MV-4-11 (cell line): ENCODE results near the gene RXFP1.

ENCODE experiments used
- DNase-seq: peaks from one replicate; lab custom pipeline; 2025; lab: John Stamatoyannopoulos, UW

Gene RXFP1

GRCh38 chr4:158541506-158541905 is 19.8 kb downstream of the RXFP1 start:
- no peak for DNase-seq

- DNase-seq, result no peak
Measured at GRCh38 chr4:158543191-158543590, 21.5 kb downstream of the RXFP1 start.

- DNase-seq, result no peak
Measured at GRCh38 chr4:158544141-158544540, 22.5 kb downstream of the RXFP1 start.

GRCh38 chr4:158553364-158553763 is 31.7 kb downstream of the RXFP1 start:
- DNase-seq, result no peak

DNA sequence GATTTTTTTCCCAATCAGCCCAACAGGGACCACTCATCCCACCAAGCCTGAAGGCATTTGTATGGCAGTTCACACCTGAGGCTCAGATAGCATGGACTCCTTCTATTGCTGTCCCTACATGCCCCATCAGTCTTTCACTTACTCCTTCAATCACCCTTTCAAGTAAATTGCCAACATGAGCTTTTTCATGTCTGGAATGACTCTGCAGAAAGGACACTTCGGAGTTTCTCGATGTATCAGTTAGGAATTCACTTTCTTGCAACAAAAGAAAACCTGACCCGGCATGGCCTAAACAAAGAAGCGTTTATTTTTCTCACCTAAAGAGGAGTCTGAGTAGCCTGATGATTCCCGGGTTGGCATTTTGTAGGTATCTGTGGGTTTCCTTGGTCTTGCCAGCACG is 38.6 kb downstream of the RXFP1 start:
- DNase-seq, result no peak

- no peak for DNase-seq
Measured at GRCh38 chr4:158566860-158567259, 45.2 kb downstream of the RXFP1 start.

DNA sequence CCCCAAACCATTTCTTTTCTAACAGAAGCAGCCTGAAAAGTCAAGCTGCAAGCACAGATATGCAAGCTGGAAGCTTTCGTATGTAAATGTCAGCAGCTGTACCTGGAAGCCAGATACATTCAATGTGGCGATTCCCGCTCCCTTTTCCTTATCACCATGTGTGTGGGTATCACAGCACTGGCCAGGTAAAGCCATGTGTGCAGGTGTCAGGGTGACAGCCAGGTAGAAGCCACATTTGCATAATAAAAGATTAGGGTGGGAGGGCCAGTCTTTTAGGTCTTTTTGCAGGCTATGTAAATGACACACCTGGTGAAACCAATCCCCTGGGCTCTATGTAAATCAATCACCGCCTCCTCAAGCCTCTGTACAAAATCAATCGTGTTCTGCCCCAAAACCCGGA is 50.1 kb downstream of the RXFP1 start:
- no peak for DNase-seq

- DNase-seq, result no peak
Measured at GRCh38 chr4:158572608-158573007, 50.9 kb downstream of the RXFP1 start.

GRCh38 chr4:158578476-158578875 is 56.8 kb downstream of the RXFP1 start:
- DNase-seq, result peak; percentile 38

- DNase-seq, result no peak
Measured at GRCh38 chr4:158580064-158580463, 58.4 kb downstream of the RXFP1 start.

DNA sequence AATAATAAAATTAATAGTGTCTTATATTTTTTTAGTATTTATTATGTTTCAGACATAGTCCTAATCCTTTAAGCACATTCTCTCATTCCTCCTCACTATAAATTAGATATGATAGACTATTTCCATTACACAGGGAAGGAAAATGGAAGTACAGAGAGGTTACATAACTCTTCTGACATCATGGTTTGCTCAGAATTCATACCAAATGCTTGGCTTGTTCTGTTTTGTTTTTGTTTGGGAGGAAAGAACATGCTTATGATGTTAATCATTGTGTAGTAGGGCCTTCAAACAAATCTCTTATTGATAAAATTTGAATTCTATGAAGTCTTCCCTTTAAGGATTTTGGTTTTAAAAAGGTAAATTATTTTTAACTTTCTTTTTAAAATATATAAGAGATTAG is 59.5 kb downstream of the RXFP1 start:
- DNase-seq, result no peak

DNA sequence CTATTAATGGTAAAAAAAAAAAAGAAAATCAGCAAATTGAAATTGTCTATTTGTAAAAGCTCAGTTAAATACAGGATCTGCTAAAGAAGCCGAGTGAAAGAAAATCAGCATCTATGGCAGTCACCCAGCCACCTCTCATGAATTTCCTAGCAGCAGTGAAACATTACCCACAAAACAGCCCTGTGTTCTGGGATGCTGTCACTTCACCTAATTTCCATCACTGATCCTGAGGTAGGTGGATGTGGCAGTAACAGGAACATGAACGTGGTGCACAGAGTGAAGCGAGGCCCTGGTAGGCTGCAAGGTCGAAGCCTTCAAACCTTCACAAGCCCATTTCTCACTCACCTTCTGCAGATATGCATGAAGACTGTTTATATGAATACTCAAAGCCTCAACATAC is 65.2 kb downstream of the RXFP1 start:
- no peak for DNase-seq

DNA sequence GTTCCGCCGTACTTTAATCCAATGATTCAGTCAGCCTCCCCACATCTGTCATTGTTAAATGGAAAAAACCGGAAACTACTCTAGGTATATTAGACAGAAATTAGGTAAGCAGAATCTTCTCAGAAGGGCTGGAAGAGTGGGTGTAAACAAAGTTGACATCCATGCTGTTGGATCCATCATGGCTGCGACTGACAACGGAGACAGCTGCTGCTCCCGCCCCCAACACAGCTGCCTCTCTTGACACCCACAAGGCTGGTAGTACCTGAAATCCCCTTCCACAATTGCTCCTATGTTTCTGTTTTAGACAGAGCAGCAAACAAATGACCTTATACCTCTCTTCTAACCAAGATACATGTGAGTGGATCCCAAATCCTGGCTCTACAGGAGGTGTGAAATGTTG is 66.6 kb downstream of the RXFP1 start:
- no peak for DNase-seq

DNA sequence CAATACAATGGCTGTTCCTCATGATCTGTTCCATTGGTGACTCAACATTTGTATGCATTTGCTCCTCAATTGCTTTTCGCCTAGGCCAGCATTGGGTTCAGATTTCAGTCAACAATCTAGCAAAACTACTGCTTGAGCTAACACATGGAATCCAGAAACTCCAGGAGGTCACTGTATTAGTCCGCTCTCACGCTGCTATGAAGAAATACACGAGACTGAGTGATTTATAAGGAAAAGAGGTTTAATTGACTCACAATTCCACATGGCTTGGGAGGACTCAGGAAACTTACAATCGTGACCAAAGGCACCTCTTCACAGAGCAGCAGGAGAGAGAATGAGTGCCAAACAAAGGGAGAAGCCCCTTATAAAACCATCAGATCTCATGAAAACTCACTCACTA is 67.1 kb downstream of the RXFP1 start:
- DNase-seq, result no peak

- no peak for DNase-seq
Measured at GRCh38 chr4:158590306-158590705, 68.6 kb downstream of the RXFP1 start.

DNA sequence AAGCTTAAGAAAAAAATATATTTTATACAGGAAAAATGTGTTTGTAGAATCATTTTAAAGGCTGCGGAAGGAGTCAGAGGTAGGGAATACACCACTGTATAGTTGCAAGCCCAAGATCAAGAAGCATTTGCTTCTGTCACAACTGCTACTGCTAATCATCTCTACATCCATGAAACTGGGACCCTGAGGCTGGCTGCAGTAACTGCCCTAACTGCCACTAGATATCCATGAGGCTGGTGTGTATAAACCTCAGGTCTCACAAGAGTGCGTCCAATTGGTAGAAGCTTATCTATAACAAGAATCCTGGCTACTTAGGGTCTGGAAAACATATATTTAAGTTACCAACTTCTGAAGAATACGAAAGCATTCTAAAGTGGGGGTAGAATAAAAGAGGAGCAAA is 69.1 kb downstream of the RXFP1 start:
- no peak for DNase-seq

DNA sequence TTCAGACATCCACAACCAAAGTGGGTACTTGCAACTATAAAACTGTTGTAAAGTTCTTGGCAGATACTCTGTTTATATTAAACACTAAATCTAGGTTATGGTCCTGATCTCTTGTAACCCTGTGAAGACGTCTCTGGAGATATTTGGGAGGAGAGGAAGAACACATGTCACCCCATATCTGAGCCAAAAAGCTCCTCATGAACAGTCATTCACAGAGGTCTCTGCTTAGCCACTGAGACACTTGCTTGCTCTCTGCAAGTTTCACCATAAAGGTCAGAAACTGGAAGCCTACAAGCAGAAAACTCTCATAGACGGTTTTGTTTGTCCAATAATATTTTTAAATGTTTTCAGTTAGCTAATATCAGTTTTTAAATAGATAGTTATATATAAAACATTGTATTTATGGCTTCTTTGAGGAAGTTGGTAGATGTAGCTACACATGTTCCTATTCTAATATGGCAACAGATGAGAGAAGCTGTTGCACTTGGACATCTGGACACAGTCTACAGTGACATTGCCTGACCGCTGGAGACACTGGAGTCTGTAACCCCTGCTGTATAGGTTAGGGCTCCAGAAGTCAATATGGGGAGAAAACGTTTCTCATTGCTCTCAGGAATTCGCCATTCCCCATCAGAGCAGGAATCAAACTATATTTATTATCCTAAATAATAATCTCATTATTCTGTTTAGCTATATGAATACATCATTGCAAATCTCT is 76.4 kb downstream of the RXFP1 start:
- no peak for DNase-seq

- DNase-seq, result peak; percentile 87
Measured at GRCh38 chr4:158599150-158599549, 77.5 kb downstream of the RXFP1 start.

DNA sequence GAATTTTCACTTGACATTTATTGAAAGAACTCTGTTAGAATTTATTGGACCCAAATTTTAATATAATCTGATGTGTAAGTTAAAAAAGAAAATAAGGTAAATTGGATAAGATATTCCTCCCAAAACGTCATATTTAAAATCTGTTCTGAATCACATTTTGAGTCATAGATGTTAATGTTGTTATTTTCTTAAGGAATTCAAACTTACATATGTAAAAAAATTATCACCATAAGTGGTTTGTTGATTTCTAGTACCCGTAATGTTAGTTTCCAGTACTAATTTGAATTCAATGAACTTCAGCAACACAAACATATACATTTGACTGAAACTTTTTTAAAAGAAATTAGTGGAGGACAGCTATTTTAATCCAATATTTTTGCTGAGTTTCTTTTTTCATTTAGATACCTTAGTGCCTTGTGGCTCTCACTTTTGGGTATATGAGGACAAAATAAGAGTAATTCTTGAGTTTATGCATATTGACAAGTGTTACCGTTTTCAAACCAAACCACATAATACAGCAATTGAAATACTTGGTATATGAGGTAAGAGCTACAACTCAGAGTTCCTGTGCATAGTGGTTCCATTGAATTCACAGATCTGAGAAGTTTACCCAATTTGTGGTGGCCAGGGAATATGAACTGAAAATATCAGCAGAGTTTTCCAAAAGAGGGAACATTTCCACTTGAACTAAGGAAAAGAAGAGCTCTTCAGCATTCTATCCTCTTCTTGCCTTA is 78.2 kb downstream of the RXFP1 start:
- DNase-seq, result no peak

DNA sequence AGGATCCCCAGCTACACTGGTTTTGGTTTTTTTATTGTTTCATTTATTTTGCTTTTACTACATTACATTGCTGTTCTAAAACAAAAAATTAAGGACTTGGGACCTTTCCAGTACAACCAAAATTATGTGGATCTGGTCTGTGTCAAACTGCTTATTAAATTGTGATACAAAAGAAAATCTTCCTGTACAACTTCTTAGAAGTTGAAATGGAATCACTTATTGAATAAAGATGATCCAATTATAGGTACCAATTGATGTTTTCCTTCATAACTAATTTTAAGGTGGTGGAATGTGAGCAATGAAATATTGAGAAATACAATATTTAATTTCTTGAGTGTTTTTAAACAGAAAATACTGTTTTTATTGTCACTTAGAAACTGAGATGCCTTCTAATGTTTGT is 82.7 kb downstream of the RXFP1 start:
- DNase-seq, result no peak

DNA sequence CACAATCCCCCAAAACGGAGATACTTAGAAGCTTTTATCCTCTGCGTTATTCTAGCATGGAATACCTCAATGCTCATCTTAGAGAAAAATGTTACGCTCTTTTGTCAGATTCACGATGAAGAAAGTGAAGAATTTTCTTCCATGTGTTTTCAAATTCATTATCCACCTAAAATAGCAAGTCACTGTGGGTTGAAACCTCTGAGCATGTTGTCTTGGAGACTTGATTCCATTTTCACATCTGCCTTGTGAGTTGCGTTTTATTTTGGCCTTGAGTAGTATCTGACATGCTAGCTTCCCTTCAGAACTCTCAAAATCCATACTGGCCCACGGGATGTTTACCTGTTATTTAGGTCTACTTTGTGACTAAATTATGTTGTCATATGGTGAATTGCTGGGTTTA is 83.7 kb downstream of the RXFP1 start:
- DNase-seq, result no peak

GRCh38 chr4:158606969-158607368 is 85.3 kb downstream of the RXFP1 start:
- DNase-seq, result no peak

DNA sequence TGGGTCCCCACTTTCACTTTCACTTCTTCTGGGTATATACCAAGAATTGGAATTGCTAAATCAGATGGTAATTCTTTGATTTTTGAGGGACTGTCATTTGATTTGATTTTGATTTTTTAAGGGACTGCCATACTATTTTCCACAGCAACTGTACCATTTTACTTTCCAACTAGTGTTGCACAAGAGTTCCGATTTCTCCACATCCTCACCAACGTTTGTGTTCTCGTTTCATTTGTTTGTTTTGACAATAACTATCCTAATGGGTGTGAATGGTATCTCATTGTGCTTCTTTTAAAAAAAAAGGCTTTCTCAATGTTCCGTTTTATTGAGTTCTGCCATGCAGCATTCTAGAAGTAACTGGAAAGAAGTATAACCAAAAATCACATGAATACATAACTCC is 87.4 kb downstream of the RXFP1 start:
- DNase-seq, result no peak

GRCh38 chr4:158610790-158611189 is 89.1 kb downstream of the RXFP1 start:
- peak; percentile 79 for DNase-seq
